Stimulated activated CD4-positive, alpha-beta T cell treated with anti-CD3 and anti-CD28 coated beads, Interleukin-1b, Interleukin-23, amount 100 ng/mL, for 24 hours (primary cell): Measurements from ENCODE around the gene FBXL22.
"Not testable (repeated sequence)": the region's sequence is repeated elsewhere in the genome, so short reads cannot be mapped to it uniquely, and the experiment has no call there.

Experiments
- DNase-seq, 4 experiments: peaks; one replicate each; pipeline ENCODE4 v3.0.0-alpha.2; 2020; ENCODE audit warnings: low read depth in 4 of 4, low spot score in 1 of 4

FBXL22 gene

DNA sequence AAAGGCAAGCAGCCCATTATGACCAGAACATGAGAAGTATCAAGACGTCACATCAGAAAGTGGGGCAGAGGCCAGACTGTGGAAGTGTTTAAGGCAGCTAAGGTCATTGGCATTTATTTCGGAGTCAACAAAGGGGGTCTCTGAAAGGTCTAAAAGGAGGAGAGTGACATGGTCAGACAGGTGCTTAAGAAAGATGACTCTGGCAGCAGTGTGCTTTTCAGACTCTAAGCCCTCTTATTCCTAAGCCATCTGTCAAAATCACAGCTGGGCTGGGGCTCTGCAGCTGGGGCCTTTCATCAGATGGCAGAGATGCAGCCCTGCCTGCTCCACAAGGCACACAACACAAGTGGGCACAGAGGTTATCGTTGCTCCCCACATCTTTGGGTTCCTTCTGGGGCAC is 14.0 kb downstream of the FBXL22 start:
- no peak for DNase-seq

DNA sequence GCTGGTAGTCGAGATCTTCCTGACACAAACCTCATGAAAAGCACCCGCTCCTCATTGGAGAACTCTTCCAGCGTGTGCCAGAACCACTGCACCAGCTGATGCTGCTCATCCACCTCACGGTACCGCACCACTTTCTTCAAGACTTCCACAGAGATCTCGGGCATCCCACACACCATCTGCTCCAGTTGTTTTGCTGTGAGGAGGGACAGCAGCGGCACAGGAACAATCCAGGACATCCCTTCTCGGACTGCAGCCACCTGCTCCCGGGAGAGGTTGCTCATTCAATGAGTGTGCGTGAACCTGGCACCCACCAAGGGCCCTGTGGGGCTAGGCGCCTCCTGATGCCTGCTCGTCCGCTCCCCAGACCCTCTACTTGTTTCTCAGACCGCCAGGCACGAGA is 15.1 kb downstream of the FBXL22 start:
- DNase-seq = no peak

DNA sequence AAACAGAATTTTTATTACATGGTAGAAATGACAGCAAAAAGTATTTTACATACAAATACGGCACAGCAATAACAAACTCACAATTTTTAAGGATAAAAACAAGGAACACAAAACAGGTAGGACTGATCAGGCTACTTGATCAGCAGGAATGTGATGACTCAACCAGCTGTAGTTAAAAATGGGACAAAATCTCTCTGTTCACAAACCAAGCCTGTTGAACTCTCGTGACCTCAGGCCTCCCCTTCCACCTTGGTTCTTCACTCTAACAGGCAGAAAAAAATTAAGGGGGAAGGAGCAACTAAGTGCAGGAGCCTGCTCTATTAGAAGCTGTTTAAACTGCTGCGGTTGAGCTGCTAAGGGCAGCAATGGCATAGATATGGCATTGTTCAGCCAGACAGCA is 18.7 kb downstream of the FBXL22 start:
- no peak for DNase-seq

DNA sequence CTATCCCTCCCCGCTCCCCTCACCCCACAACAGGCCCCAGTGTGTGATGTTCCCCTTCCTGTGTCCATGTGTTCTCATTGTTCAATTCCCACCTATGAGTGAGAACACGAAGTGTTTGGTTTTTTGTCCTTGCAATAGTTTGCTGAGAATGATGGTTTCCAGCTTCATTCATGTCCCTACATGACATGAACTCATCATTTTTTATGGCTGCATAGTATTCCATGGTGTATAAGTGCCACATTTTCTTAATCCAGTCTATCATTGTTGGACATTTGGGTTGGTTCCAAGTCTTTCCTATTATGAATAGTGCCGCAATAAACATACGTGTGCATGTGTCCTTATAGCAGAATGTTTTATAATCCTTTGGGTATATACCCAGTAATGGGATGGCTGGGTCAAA is 20.0 kb downstream of the FBXL22 start:
- not testable (repeated sequence) for DNase-seq

DNA sequence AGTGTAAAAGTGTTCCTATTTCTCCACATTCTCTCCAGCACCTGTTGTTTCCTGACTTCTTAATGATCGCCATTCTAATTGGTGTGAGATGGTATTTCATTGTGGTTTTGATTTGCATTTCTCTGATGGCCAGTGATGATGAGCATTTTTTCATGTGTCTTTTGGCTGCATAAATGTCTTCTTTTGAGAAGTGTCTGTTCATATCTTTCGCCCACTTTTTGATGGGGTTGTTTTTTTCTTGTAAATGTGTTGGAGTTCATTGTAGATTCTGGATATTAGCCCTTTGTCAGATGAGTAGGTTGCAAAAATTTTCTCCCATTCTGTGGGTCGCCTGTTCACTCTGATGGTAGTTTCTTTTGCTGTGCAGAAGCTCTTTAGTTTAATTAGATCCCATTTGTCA is 20.4 kb downstream of the FBXL22 start:
- not testable (repeated sequence) for DNase-seq

DNA sequence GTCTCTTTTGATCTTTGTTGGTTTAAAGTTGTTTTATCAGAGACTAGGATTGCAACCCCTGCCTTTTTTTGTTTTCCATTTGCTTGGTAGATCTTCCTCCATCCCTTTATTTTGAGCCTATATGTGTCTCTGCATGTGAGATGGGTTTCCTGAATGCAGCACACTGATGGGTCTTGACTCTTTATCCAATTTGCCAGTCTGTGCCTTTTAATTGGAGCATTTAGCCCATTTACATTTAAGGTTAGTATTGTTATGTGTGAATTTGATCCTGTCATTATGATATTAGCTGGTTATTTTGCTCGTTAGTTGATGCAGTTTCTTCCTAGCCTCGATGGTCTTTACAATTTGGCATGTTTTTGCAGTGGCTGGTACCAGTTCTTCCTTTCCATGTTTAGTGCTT is 23.6 kb downstream of the FBXL22 start:
- DNase-seq = not testable (repeated sequence)

DNA sequence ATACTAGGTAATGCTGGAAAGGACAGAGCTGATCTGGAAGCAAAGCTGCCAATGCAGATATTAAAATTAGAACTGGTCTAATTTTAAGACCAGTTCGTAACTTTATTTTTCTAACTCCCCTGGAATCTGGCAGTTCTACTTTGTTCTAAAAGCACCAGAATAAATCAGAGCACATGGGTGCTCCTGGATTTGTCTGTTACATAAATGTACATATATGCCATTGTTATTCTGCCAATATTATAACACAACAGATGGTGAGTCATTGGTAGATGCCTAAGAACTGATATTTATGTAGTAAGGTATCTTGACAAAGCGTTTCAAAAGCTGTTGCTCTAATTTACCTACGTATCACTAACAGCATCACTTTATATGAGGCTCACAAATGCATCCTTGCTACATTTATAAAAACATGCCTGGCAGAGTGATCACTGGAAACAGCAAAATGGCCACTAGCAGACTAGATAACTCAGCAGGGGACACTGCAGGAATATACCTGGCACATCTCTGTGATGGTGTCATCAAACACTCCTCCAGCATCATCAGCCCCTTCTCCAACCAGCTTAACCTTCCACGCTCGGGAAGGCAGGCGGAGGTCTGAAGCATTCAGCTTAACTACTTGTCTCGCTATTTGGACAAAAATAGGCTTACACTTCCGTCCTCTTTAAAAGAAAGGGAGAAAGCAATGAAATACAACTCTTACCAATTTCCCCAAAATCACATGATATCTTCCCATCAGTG is 26.2 kb downstream of the FBXL22 start:
- DNase-seq = no peak

DNA sequence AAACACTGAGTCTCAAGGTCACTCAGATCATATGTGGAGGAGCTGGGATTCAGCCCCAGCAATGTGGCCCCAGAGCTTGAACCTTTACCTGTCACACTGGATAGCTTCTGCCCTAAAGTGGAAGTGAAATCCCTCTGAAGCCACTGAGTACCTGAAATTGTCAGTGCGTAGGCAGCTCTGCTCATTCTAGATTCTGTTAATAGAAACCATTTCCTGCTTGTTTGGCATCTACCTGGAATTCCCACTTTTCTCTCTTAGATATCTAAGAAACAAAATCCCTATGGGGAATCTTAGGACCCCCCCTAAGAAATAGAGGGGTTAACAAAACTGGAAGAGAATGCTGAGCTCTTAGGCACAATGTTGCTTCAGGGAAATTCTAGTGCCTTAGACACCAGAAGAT is 29.8 kb downstream of the FBXL22 start:
- no peak for DNase-seq

DNA sequence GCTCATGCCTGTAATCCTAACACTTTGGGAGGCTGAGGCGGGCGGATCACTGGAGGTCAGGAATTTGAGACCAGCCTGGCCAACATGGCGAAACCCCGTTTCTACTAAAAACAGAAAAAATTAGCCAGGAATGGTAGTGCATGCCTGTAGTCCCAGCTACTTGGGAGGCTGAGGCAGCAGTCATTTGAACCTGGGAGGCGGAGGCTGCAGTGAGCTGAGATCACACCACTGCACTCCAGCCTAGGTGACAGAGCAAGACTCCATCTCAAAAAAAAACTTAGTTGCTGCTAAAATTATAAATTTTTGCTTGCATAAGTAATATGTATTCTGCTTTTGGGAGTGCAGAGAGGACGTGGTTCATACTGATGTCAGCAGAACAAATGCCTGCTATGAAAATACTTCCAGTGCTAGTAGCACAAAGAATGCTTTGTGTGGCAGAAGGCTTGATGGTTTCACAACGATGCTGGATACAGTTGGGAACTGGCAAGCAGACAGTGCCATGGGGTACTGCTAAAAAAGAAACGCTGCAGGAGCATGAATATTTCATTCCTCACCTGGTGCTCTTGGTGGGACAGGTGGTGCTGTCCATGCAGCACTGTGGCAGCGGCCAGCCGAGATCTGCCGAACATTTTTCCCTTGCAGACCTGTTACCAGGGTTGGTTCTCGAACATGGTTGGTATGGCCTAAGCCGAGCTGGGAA is 31.1 kb downstream of the FBXL22 start:
- DNase-seq = no peak

DNA sequence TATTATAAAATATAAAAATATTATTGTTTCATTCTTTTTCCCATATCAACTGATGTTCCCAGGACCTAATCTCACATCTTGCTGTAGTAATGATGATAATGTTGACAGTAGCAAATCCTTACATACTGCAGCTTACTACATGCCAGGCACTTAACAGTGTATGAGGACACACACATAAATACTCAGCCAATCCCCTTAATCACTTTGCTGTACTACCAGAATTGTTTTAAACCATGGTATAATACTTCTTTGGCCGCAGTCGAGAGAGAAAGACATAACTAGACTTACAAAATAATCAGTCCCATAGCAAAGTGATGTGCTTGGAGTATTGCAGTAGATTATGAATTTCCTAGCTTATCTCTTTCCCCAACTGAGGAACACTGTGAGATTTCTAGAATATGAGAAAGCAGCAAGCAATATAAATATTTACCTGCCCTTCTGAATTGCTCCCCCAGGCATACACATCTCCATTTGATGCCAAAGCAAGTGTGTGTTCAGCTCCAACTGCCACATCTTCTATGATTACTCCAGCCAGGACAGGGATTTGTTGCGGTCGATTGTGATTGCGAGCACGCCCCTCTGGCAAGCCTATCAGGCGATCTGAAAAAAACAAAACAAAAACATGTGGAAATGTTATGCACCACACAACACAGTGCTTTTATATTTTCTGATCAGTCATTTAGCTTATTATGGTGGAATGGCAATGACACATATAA is 33.0 kb downstream of the FBXL22 start:
- DNase-seq = no peak

DNA sequence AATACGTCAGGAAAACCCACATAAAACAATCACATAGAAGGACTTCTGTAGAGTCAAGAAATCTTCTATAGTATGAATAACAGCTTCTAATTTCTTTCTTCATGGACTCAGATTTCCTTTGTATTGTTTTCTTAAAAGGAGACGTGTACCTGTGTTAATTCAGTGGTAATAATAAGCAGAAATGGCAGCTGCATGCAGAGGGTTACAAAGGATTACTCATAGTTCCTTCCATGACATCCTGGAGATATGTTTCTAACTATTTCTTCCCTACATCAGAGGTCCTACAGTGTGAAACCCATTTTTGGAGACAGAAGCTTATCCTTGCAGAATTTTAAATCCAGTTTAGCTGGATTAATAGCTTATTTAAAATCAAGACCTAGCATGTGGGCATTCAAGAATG is 36.1 kb downstream of the FBXL22 start:
- no peak for DNase-seq

DNA sequence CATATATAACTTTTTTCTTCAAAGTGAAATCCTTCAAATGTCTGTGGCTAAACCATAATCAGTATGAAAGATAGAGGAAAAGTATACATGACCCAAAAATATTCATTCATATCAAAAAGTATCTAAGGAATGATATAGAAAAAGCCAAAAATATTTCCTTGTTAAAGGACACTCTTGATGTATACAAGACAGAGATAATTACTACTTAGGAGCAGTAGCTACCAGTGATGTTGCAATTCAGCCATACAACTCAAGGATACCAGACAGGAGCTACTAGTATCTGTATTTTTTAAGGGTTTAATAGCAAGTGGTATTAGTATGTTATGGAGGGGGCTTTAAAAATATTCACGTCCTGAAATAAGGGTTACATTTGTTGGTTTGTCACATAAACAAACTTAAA is 37.0 kb downstream of the FBXL22 start:
- no peak for DNase-seq

DNA sequence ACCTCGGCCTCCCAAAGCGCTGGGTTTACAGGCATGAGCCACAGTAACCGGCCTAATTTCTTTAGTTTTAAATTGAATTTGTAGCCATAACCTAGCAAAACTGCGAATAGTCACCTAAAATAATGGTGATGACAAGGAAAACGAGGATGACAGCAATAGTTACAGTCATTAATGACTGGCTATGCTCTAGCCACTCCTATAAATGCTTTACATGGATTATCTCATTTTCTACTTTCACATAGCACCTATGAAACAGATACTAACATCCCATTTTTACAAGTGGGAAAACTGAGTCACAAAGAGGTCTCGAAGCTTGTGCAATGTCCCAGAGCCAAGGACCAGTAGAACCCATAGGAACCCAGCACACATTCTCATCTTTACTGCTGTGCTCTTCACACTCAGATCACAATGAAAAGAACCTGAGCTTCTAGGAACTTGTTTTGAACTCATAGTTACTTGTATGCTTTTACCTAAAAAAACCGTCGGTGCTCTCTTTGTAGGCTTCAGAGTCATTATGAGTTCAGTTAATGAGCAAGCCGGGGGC is 39.4 kb downstream of the FBXL22 start:
- DNase-seq = no peak

DNA sequence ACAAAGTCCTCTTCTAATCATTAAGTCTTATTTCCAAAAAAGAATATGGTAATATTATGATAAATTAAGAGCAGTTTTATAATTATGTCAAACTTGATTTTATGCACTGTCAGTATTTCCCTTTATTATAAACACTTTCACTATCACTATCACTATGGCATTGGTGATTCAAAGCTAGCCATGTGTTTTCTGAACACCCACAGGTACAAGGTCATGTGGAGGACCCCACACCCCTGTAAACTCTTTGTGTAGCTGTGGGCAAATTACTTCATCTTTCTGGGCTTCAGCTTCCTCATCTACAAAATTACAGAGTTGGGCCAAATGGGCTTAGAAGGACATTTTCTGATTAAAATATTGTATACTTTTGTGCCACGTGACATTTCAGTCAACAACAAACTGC is 41.7 kb downstream of the FBXL22 start:
- DNase-seq = no peak

DNA sequence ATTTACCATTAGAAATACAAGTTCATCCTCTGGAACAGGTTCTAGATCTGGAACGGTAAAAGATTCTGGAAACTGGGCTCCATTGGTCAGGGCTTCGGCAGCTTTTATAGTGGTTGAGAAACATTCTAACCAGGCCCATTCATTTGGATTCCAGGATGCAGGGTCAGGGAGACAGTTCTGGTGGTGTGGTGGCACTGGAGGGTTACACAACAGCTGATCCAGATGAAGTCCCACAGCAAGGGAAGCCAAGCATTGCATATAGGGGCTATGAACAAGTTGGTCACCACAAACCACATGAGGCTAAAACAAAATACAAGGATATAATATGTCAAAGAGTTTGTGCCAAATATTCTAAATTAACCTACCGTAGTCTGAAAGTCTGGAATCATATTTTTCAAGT is 43.0 kb downstream of the FBXL22 start:
- DNase-seq = no peak
